HG02759 (cell line): ENCODE results near the gene FBXO17.
"Not testable (repeated sequence)": the region's sequence is repeated elsewhere in the genome, so short reads cannot be mapped to it uniquely, and the experiment has no call there.

ENCODE experiments used
- ATAC-seq: cut with Tn5 transposase; IDR thresholded peaks from one replicate; pipeline ENCODE4 v1.9.1; 2021; ENCODE audit warnings: mild to moderate bottlenecking, moderate library complexity; ENCODE audit not compliant: unreplicated experiment

The FBXO17 gene

DNA sequence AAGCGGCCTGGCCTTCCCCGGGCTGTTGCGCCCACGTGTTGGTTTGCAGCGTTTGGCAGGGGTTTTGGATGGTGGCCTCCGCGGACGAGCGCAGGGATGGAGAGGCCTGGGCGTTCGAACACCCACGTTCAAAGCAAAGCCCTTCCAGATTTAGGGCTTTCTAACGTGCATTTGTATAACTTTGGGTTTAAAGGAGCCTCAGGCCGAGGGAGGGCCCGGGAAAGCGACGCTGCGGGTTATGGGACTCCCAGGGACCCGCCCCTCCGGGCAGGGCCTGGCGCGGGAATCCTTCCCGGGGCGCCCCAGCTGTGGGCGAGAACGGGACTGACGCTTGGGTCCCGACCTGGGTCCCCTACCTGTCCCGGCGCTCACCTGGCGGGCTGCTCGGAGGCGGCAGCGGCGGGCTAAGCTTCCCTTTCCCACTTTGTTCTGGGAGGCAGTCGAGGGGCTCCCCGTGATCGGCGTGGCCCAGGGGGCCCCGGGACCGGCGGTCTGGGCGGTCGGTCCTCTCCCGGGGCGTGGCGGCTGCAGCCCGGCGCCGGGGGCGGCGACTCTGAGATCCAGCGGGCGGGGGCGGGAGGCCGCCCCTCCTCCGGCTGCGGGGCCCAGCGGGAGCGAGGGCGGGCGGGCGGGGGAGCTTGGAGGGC is at the start of gene FBXO17:
TSS of gene FBXO17 (minus strand) at position 529 of the 647 bp plus-strand sequence. CDS start 25,423 bp downstream, outside the sequence.
- ATAC-seq, result no peak

- ATAC-seq, result no peak
Measured at GRCh38 chr19:39024875-39025641, 49.5 kb upstream of the FBXO17 start.

DNA sequence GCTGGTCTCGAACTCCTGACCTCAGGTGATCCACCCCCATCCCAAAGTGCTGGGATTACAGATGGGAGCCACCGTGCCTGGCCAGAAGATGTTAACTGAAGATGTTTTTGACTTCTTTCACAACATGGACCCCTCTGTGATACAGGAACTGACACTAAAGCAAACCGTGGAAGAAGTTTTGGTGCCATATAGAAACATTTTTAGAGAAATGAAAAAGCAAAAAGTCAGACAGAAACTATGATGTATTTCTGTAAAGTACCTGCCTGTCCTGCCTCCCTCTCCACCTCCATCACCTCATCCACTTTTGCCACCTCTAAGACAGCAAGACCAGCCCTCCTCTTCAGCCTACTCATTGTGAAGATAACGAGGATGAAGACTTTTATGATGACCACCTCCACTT is 45.5 kb upstream of the FBXO17 start:
- ATAC-seq, result no peak

DNA sequence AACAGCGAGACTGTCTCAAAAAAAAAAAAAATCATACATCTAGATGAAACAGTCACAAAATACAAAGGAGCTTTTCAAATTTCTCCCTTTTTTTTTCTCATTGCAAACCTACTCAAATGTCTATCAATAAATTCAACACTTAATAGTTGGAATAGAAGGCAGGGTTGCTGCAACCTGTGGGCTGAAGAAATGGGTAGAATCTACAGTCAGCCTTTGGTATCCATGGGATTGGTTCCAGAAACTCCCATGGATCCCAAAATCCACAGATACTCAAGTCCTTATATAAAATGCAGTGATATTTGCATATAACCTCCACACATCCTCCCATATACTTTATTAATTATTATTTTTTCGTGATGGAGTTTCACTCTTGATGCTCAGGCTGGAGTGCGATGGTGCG is 42.1 kb upstream of the FBXO17 start:
- ATAC-seq, result no peak

- no peak for ATAC-seq
Measured at GRCh38 chr19:39017026-39017425, 41.5 kb upstream of the FBXO17 start.

DNA sequence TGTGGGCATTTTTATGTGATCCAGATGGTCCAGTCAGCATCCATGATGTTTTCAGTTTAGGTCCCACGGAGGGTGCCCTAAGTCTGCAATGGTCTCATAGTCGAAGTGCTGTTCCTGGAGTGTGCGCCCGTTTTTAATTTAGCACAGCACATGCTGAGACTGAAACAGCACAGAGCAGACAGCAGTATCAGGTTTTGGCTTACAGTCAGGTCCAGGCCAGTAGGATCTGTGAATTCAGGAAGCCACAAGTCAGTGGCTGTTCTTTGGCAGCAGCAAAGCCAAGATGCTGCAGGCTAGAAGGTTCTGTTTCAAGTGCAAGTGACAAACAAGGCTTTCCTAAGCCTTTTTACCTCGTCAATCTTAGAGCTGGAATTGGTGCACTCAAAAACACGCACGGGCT is 38.5 kb upstream of the FBXO17 start:
- no peak for ATAC-seq

DNA sequence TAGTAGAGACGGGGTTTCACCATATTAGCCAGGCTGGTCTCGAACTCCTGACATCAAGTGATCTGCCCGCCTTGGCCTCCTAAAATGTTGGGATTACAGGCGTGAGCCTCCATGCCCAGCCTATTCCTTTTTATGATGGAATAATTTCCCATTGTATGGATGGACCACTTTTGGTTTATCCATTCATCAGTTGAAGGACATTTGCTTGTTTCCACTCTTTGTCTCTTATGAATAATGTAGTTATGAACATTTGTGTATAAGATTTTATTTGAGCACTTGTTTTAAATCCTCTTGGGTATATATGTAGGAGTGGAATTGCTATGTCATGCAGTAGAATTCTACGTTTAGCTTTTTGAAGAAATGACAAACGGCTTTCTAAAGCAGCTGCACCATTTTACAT is 33.5 kb upstream of the FBXO17 start:
- ATAC-seq, result no peak

DNA sequence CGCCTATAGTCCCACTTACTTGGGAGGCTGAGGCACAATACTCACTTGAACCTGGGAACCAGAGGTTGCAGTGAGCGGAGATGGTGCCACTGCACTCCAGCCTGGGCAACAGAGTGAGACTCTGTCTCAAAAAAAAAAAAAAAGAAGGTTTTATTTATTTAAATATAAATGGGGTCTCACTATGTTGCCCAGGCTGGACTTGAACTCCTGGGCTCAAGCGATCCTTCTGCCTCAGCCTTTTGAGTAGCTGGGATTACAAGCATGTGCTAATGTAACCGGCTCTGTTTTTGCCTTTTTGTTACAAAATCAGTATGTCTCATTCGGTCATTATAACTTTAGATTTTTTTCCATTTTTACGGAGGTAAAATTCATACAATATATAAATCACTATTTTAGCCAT is 32.6 kb upstream of the FBXO17 start:
- ATAC-seq, result no peak

DNA sequence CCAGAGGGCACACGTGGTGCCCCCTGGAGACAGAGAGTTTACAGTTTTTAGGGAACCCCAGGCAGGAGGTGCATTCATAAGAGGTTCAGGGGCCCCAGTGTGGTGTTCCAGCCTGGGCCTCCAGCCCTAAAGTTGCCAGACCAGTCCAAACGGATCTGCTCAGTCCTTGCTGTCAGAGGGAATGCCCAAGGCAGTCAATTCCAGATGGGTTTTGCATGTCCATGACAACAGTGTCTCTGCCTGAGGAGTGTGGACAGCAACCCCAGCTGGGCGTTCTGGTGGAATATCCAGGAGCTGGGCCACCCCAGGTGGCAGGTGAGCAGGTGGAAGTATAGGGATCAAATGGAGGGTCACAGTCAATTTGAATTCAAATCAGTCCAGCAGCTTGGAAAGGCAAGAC is 31.6 kb upstream of the FBXO17 start:
- ATAC-seq, result no peak

GRCh38 chr19:39004403-39004802 is 28.9 kb upstream of the FBXO17 start:
- ATAC-seq, result no peak

- ATAC-seq, result no peak
Measured at GRCh38 chr19:39003796-39004195, 28.3 kb upstream of the FBXO17 start.

DNA sequence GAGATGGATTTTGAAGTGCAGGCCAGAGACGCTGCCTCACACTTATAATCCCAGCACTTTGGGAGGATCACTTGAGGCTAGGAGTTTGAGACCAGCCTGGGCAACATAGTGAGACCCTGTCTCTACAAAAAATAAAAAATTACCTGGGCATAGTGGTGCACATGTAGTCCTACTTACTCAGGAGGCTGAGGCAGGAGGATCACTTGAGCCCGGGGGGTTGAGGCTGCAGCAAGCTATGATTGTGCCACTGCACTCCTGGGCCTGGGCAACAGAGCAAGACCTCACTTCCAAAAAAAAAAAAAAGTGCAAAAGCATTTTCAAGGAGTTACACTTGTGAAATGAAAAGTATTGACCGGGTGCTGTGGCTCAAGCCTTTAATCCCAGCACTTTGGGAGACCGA is 27.6 kb upstream of the FBXO17 start:
- ATAC-seq, result no peak

DNA sequence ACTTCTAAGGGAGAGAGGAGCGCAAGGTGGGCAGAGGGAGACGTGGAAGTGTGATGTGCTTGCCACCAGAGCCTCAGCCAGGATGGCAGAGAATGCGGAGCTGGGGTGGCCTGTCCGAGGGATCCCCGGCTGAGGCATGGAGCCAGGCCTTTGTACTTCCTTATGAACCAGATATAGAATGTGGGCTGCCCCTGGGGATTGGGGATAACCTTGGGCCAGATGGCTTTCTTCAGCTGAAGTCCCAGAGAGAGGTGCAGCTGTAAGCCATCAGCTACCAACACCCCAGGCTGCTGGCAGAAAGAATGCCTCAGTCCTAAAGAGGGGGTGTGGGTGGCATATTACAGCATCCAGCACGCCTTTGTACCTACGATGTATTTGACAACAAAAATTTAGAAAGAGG is 25.5 kb upstream of the FBXO17 start:
- no peak for ATAC-seq

- ATAC-seq, result not testable (repeated sequence)
Measured at GRCh38 chr19:38997576-38997975, 22.0 kb upstream of the FBXO17 start.

- ATAC-seq, result no peak
Measured at GRCh38 chr19:38993271-38993670, 17.7 kb upstream of the FBXO17 start.

GRCh38 chr19:38990949-38991697 is 15.6 kb upstream of the FBXO17 start:
- ATAC-seq, result no peak

DNA sequence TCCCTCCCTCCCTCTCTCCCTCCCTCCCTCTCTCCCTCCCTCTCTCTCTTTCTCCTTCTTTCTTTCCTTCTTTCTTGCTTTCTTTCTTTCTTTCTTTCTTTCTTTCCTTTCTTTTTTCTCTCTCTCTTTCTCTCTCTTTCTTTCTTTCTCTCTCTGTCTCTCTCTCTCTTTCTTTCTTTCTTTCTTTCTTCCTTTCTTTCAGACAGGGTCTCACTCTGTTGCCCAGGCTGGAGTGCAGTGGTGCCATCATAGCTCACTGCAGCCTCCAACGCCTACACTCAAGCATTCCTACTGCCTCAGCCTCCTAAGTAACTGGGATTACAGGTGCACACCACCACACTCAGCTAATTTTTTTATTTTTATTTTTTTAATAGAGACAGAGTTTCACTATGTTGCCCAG is 14.1 kb upstream of the FBXO17 start:
- ATAC-seq, result not testable (repeated sequence)

- ATAC-seq, result no peak
Measured at GRCh38 chr19:38989066-38989605, 13.6 kb upstream of the FBXO17 start.

DNA sequence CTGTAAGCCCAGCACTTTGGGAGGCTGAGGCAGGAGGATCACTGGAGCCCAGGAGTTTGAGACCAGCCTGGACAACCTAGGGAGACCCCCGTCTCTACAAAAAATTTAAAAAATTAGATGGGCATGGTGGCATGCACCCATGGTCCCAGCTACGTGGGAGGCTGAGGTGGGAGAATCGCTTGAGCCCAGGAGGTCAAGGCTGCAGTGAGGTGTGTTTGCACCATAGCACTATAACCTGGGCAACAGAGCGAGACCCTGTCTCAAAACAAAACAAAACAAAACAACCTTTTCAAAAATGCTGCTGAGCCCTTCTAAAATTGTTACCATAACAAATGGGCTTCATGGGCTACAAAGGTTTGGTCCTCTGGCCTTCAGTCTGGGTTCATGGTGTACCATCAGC is 13.1 kb upstream of the FBXO17 start:
- not testable (repeated sequence) for ATAC-seq

DNA sequence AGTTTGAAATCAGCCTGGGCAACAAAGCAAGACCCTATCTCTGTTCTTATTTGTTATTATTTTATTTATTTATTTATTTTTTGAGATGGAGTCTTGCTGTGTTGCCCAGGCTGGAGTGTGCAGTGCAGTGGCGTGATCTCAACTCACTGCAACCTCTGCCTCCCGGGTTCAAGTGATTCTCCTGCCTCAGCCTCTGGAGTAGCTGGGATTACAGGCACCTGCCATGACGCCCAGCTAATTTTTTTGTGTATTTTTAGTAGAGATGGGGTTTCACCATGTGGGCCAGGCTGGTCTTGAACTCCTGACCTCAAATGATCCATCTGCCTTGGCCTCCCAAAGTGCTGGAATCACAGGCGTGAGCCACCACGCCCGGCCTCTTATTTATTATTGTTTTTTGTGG is 12.2 kb upstream of the FBXO17 start:
- ATAC-seq, result not testable (repeated sequence)

- no peak for ATAC-seq
Measured at GRCh38 chr19:38985262-38985661, 9.7 kb upstream of the FBXO17 start.
